Activated CD8-positive, alpha-beta memory T cell treated with anti-CD3 and anti-CD28 coated beads, Interleukin-2, amount 50 U/mL, for 1 hour (primary cell): ENCODE results near the gene CFAP20DC.
A peak's percentile ranks its signal among the peaks of the same experiment; 100 is the strongest.
"Not testable (repeated sequence)": the region's sequence is repeated elsewhere in the genome, so short reads cannot be mapped to it uniquely, and the experiment has no call there.

ENCODE experiments used
- DNase-seq: peaks from one replicate; pipeline ENCODE4 v3.0.0-alpha.2; 2020; ENCODE audit errors: extremely low read depth

Gene CFAP20DC

GRCh38 chr3:59049671-59050331 lies at the start of gene CFAP20DC:
CFAP20DC (minus strand) TSS chr3:59050025; CDS start chr3:59049631, 394 bp downstream.
- DNase-seq = peak; percentile 64

GRCh38 chr3:59098516-59098915 lies 48.7 kb upstream of the CFAP20DC start:
- not testable (repeated sequence) for DNase-seq

- DNase-seq = no peak
Measured at GRCh38 chr3:59094446-59094845, 44.6 kb upstream of the CFAP20DC start.

- no peak for DNase-seq
Measured at GRCh38 chr3:59093521-59093920, 43.7 kb upstream of the CFAP20DC start.

- DNase-seq = no peak
Measured at GRCh38 chr3:59088761-59089160, 38.9 kb upstream of the CFAP20DC start.

GRCh38 chr3:59085976-59086375 lies 36.2 kb upstream of the CFAP20DC start:
- no peak for DNase-seq

- DNase-seq = no peak
Measured at GRCh38 chr3:59084583-59084982, 34.8 kb upstream of the CFAP20DC start.

GRCh38 chr3:59082106-59082505 lies 32.3 kb upstream of the CFAP20DC start:
- no peak for DNase-seq

GRCh38 chr3:59081071-59081470 lies 31.2 kb upstream of the CFAP20DC start:
- DNase-seq = no peak

GRCh38 chr3:59079962-59080361 lies 30.1 kb upstream of the CFAP20DC start:
- DNase-seq = no peak

GRCh38 chr3:59074764-59075163 lies 24.9 kb upstream of the CFAP20DC start:
- DNase-seq = no peak

- no peak for DNase-seq
Measured at GRCh38 chr3:59072681-59073080, 22.9 kb upstream of the CFAP20DC start.

GRCh38 chr3:59069838-59070237 lies 20.0 kb upstream of the CFAP20DC start:
- DNase-seq = no peak

- no peak for DNase-seq
Measured at GRCh38 chr3:59065240-59065639, 15.4 kb upstream of the CFAP20DC start.

- DNase-seq = no peak
Measured at GRCh38 chr3:59064728-59065127, 14.9 kb upstream of the CFAP20DC start.

GRCh38 chr3:59064276-59064675 lies 14.5 kb upstream of the CFAP20DC start:
- DNase-seq = no peak

GRCh38 chr3:59056706-59057105 lies 6.9 kb upstream of the CFAP20DC start:
- no peak for DNase-seq

- DNase-seq = no peak
Measured at GRCh38 chr3:59052803-59053411, 3.1 kb upstream of the CFAP20DC start.

- DNase-seq = not testable (repeated sequence)
Measured at GRCh38 chr3:59050811-59051414, 1.1 kb upstream of the CFAP20DC start.

- no peak for DNase-seq
Measured at GRCh38 chr3:59046839-59047238, 3.0 kb downstream of the CFAP20DC start.

GRCh38 chr3:59043391-59043790 lies 6.4 kb downstream of the CFAP20DC start:
- no peak for DNase-seq

- no peak for DNase-seq
Measured at GRCh38 chr3:59040902-59041301, 8.9 kb downstream of the CFAP20DC start.

GRCh38 chr3:59027607-59028006 lies 22.2 kb downstream of the CFAP20DC start:
- no peak for DNase-seq
